Pancreas (tissue), 10 donors: ENCODE results near the gene TMCC2. TPM values are rescaled to one million over a fixed set of nuclear protein-coding genes. Genes with fewer than 3 reads are reported as not detected.
A peak's percentile ranks its signal among the peaks of the same experiment; 100 is the strongest.

Experiments used
- ATAC-seq, 4 donors: fragments of 200-7000 bp; cut with Tn5 transposase; one replicate each; pipeline versions ENCODE4 v1.8.0 to v1.9.1; 2020; ENCODE audit warnings: mild to moderate bottlenecking in 4 of 4, moderate library complexity in 4 of 4
- DNase-seq, 6 donors: peaks; one replicate each; pipeline ENCODE4 v3.0.0-alpha.2; 2020
- FAIRE-seq: peaks from 2 replicates; lab custom pipeline; 2012; peaks lifted over from hg19 to GRCh38; lab: Jason Lieb, UNC
- H3K27ac ChIP-seq, 4 donors: fragments of 200-600 bp; sonication (generic); 1 replicate in 3 of 4; 2 replicates in 1 of 4; pipeline versions ENCODE4 v1.5.0 to v1.8.0; 2020
- H3K27me3 ChIP-seq, 4 donors: fragments of 200-600 bp; one replicate each; pipeline ENCODE4 v1.8.0; 2021
- H3K36me3 ChIP-seq, 3 donors: fragments of 200-600 bp; sonication (generic) in 1 of 3; one replicate each; pipeline versions ENCODE4 v1.5.0 to v1.8.0; 2020 to 2021
- H3K4me1 ChIP-seq, 3 donors: fragments of 200-600 bp; one replicate each; pipeline ENCODE4 v1.8.0; 2021
- H3K4me3 ChIP-seq, 4 donors: fragments of 200-600 bp; sonication (generic) in 2 of 4; one replicate each; pipeline versions ENCODE4 v1.5.0 to v1.8.0; 2020 to 2021
- H3K9me3 ChIP-seq, 4 donors: fragments of 200-600 bp; one replicate each; pipeline ENCODE4 v1.8.0; 2021
- CTCF ChIP-seq, 4 donors: fragments of 200-600 bp; sonication (generic) in 3 of 4; IDR thresholded peaks; one replicate each; pipeline versions ENCODE4 v1.5.0 to v1.8.0; 2021; ENCODE audit warnings: antibody characterized with exemption in 4 of 4
- WGBS, 2 donors: extraction: QIAGEN DNeasy Blood & Tissue Kit; methylation state at CpG; one replicate each; pipeline ENCODE4 v1.1.7; 2013; 5-methylcytosine and 5-hydroxymethylcytosine counted together
- intact Hi-C, 3 donors: fragments of 100-400 bp; cut with DNase I; formaldehyde crosslinking; loops; one replicate each; pipeline versions ENCODE4 v1.11.1 to v1.14.2; 2022
- polyA plus RNA-seq, 2 donors: library from polyadenylated mRNA; stranded (reverse); fragments of 200-250 nt; gene quantifications; one replicate each; pipeline ENCODE4 v1.2.3, GENCODE V29; 2013
- total RNA-seq, 6 donors: library from RNA; stranded (reverse); fragmentation: NEBNext Ultra II Directional in 4 of 6; extraction: Animal tissue kit (Norgen Biotek cat#: 25700) in 4 of 6; gene quantifications; one replicate each; pipeline versions ENCODE4 v1.2.1 to v1.2.4, GENCODE V29; 2021 to 2023
- donor health status: healthy with polysubstance abuse.
- donor health status: DM: no; HTN: no; CAD: no; lungs with moderate emphysema.
- donor health status: DM: no; HTN: no; CAD: no.
- donor health status: control.
- donor health status: control.
- donor health status: Bipolar disorder and iron deficiency.
- donor health status: DM: yes; HTN: yes; CAD: no.
- donor health status: DM: no; HTN: no; CAD: no.
- donor health status: DM: no; HTN: no; CAD: no.
- donor health status: DM: yes; HTN: yes; CAD: no.

TMCC2 gene
- total and polyA plus RNA-seq, 8 donors, result 0.55 to 4.3 (median 1.2) TPM

- DNase-seq, result no peak
- ATAC-seq, result no peak
- whole genome bisulfite sequencing, 2 donors, result 81 to 82% methylated on average over 7 of the region's 7 CpGs
- H3K9me3 ChIP-seq, result no peaks in the 10 kb centered on the region
- H3K36me3 ChIP-seq, result peaks cover 16 to 80% (median 24%) of the 10 kb centered on the region in 3 donors
- H3K4me3 ChIP-seq, result no peak overlapping the region
- no peaks in the 10 kb centered on the region for H3K27me3 ChIP-seq
- H3K27ac ChIP-seq, result no peak overlapping the region
- TF ChIP-seq CTCF (IDR thresholded peaks at IDR 0.05), result no peak
- intact Hi-C loops, result no loop called here
- FAIRE-seq, result no peak
- H3K4me1 ChIP-seq, result peaks cover 3 to 8% (median 4%) of the 10 kb centered on the region in 3 donors
These were observed 79.3 kb downstream of the TMCC2 start for GRCh38 chr1:205306929-205307566.

GRCh38 chr1:205309741-205310140 lies 82.0 kb downstream of the TMCC2 start:
- DNase-seq (no peak), ATAC-seq (no peak), FAIRE-seq (no peak)
- Histone ChIP-seq H3K36me3 (peaks cover 7 to 62% (median 8%) of the 10 kb centered on the region in 3 donors), H3K4me1 (peaks cover 20 to 24% (median 24%) of the 10 kb centered on the region in 3 donors), H3K27me3 (no peaks in the 10 kb centered on the region), H3K27ac (no peak overlapping the region), H3K4me3 (no peak overlapping the region), H3K9me3 (no peaks in the 10 kb centered on the region)
- WGBS, 2 donors, result 28 to 55% methylated on average over 1 of the region's 1 CpG
- no peak for TF ChIP-seq CTCF (IDR thresholded peaks at IDR 0.05)
- intact Hi-C loops, result no loop called here

- no peak for TF ChIP-seq CTCF (IDR thresholded peaks at IDR 0.05)
- no peak overlapping the region for H3K4me3 ChIP-seq
- peaks cover 34 to 38% (median 38%) of the 10 kb centered on the region in 3 donors for H3K4me1 ChIP-seq
- DNase-seq (no peak), FAIRE-seq (no peak), ATAC-seq (no peak)
- 93 to 97% methylated on average over 8 of the region's 8 CpGs for WGBS, 2 donors
- no peaks in the 10 kb centered on the region for H3K9me3 ChIP-seq
- peak overlapping the region in 1 of 4 donors; percentile 30 for H3K27ac ChIP-seq
- intact Hi-C loops, result no loop called here
- H3K36me3 ChIP-seq, result peaks cover 1 to 48% (median 7%) of the 10 kb centered on the region in 3 donors
- H3K27me3 ChIP-seq, result no peaks in the 10 kb centered on the region
These were observed 83.4 kb downstream of the TMCC2 start for GRCh38 chr1:205310976-205311704.

- Histone ChIP-seq H3K4me3 (peak overlapping the region in 2 of 4 donors; percentile 10 to 19), H3K9me3 (no peaks in the 10 kb centered on the region), H3K27me3 (no peaks in the 10 kb centered on the region), H3K4me1 (peaks cover 50 to 57% (median 54%) of the 10 kb centered on the region in 3 donors), H3K27ac (peak overlapping the region; percentile 37 to 93 (median 74)), H3K36me3 (peaks cover 0 to 32% (median 3%) of the 10 kb centered on the region in 3 donors)
- ATAC-seq (no peak), DNase-seq (no peak), FAIRE-seq (no peak)
- no peak for TF ChIP-seq CTCF (IDR thresholded peaks at IDR 0.05)
- WGBS, 2 donors, result 43 to 46% methylated on average over 10 of the region's 10 CpGs
- intact Hi-C loops, result no loop called here
These were observed 85.3 kb downstream of the TMCC2 start for GRCh38 chr1:205312866-205313562.
